ENCODE measurements around the gene TTC39C.

The TTC39C gene

GRCh38 chr18:23992089-23992940 is 22.2 kb upstream of the TTC39C start:
- no peak for DNase-seq

- no peak for DNase-seq
Observed at GRCh38 chr18:23992941-23993280, 21.6 kb upstream of the TTC39C start.

- no peak for DNase-seq
Observed at GRCh38 chr18:23994361-23994902, 20.1 kb upstream of the TTC39C start.

- no peak for DNase-seq
Observed at GRCh38 chr18:23995180-23995579, 19.4 kb upstream of the TTC39C start.

- DNase-seq = no peak
Observed at GRCh38 chr18:23998018-23998417, 16.5 kb upstream of the TTC39C start.

GRCh38 chr18:23998820-23999219 is 15.7 kb upstream of the TTC39C start:
- DNase-seq = no peak

- no peak for DNase-seq
Observed at GRCh38 chr18:24000613-24001490, 13.7 kb upstream of the TTC39C start.

GRCh38 chr18:24002479-24002878 is 12.1 kb upstream of the TTC39C start:
- no peak for DNase-seq

GRCh38 chr18:24003288-24003687 is 11.3 kb upstream of the TTC39C start:
- DNase-seq = no peak

- no peak for DNase-seq
Observed at GRCh38 chr18:24003903-24004640, 10.5 kb upstream of the TTC39C start.

- DNase-seq = no peak
Observed at GRCh38 chr18:24006712-24007313, 7.7 kb upstream of the TTC39C start.

GRCh38 chr18:24009246-24009645 is 5.3 kb upstream of the TTC39C start:
- DNase-seq = no peak

- no peak for DNase-seq
Observed at GRCh38 chr18:24009651-24010333, 4.8 kb upstream of the TTC39C start.

- peak; percentile 30 for DNase-seq
Observed at GRCh38 chr18:24010673-24011072, 3.9 kb upstream of the TTC39C start.

- no peak for DNase-seq
Observed at GRCh38 chr18:24011123-24011917, 3.2 kb upstream of the TTC39C start.

- no peak for DNase-seq
Observed at GRCh38 chr18:24013051-24013450, 1.5 kb upstream of the TTC39C start.

- DNase-seq = peak; percentile 68
Observed at GRCh38 chr18:24014986-24015638, 558 bp downstream of the TTC39C start.

- DNase-seq = no peak
Observed at GRCh38 chr18:24015639-24016631, 1.4 kb downstream of the TTC39C start.

- DNase-seq = peak; percentile 53
Observed at GRCh38 chr18:24016643-24017042, 2.1 kb downstream of the TTC39C start.

Data from hematopoietic multipotent progenitor cell treated with erythropoietin and hydrocortisone succinate and interleukin-3 and kit ligand, for 6 days (in vitro differentiated cells).